ENCODE results near the gene SNED1.
A peak's percentile ranks its signal among the peaks of the same experiment; 100 is the strongest.

Gene SNED1

GRCh38 chr2:241007111-241007510, 8.7 kb downstream of the SNED1 start:
- no peak for DNase-seq

DNA sequence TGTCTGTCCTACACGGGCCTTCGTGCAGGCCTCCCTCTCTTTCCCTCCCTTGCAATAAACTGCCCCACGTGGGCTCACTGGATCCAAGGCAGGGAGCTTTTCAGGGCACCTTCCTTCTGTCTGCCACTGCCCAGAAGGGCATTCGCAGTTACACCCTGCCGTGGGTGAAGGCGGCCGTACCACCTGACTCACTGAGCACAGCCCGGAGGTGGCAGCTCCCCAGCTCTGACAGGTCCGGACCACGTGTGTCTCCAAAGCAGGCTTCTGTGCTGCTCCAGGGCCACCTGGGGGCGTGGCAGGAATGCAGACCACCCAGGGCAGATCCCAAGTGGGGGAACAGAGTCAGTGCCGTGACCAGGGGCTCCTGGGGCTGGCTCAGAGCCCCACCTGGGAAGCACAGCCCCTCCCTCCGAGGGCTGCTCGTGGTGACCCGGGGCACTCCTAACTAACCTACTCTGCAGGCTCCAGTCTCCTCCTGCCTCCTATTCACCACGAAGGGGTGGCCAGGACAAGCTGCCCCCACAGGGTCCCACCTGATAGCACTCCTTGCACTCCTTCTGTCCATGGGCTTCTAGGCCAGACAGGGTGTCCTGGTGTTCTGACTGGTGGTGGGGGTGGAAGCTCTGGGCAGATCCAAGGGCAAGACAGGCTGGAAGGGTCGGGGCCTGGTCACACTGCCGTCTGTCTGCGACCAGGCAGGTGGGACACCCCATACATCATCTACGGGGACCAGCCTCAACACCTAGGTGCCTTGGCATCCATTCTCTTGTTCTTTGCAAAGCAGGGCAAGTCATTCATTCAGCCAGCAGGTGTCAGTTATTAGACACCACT, 9.7 kb downstream of the SNED1 start:
- DNase-seq = no peak

- no peak for DNase-seq
These were observed 10.3 kb downstream of the SNED1 start for GRCh38 chr2:241008711-241009121.

DNA sequence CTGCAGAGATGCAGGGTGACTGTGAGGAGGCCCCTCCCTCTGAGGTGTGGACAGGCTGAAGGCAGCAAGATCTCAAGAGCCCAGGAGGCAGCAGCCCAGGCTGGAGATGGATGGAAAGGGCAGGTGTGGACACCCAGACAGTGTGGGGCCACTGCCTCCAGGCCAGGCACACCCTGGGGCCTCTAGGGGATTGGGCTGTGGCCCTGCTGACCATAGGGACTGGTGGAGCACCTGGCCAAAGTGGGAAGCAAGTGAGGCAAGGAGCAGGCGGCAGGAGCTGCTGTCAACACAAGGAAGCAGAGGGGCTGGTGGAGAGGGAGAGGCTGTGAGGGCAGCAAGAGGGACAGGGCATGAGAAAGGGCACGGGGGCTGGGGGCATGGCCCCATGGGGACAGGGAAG, 10.8 kb downstream of the SNED1 start:
- DNase-seq = no peak

DNA sequence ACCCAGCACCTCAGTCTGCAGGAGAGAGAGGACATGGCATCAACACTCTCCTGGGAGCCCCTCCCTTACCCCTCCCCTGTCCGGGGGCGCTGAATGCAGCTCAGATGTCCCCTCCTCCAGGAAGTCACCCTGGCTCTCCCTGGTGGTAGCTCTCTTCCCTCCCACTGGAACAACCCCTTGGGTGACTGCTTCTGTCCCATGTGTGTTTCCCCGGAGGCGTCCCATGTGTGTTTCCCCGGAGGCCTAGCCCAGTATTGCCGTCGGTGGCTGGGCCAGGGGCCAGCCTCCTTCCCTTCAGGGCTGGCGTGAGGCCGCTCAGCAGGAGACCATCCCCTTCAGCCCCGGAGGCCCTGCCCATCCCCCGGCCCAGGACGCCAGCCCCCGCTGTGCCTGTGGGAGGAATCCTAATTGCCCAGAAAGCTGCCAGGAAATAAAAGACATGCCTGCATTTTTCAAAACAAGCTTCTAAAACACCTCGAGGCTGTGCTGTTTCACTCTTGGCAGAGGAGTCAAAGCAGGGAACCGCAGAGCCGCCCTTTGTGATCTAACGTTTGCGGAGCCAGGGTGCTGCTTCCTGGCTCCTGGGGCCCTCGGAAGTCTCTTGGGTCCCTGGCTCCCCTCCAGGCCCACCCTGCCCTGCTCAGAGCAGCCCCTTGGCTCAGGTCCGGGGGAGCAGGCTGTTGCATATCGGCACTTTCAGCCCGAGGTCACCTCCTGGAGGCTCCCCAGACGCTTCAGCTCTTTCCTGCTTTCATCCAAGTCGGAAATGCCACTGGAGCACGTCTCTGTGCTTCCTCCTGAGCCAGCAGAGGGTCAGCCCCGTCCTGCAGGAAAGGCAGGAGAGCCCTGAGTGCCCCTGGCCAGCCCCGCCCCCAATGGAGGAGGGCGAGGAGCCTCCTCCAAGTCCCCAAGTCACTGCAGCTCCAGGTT, 11.4 kb downstream of the SNED1 start:
- DNase-seq = peak; percentile 31

GRCh38 chr2:241010531-241011295, 12.3 kb downstream of the SNED1 start:
- DNase-seq = no peak

DNA sequence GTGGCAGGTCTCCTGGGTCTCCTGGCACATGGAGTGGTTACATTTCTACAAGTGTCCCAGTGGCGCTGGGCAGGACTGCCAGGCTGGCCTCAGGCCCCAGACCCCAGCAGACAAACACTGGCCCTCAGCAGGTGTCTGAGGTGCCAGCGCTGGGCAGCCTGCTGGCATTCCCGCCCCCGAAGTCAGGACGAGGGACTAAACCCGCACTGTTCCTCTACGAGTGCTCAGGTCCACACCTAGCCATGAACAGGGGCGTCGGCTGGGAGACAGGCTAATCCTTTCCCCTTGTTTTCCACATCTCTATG, 12.8 kb downstream of the SNED1 start:
- DNase-seq = no peak

DNA sequence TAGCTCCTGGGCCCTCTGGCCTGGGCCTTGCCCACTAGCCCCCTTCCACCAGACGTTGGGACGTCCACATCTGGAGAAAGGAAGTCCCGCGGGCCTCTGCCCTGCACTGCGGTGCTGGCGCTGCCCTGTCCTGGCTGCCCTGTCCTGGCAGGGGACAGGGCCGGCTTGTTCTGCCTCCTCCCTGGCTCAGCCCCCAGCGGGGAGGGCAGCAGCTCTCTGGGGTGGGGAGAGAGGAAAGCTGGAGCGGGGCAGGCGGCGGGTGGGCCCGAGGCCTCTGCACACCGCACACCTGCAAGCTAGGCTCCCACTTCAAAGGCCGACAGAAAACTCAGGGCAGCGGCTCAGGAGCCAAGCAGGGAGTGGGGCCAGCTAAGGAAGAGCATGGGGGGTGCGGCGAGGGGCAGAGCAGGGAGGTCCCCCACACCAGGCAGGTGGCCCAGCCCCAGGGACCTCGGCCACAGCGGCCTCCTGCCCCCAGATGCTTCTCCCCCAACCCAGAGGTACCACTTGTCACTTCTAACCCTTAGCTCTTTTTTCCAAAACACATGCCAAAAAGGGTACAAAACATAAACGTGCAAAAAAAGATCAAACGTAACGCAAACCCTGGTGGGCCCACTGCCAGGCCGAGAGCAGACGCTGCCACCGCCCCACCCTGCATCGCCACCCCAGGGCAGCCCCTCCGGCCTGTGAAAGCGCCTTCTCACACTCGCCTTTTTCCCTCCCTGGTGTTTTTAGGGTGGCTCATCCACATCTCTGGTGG, 13.5 kb downstream of the SNED1 start:
- DNase-seq = no peak

GRCh38 chr2:241014224-241014623, 15.8 kb downstream of the SNED1 start:
- no peak for DNase-seq

DNA sequence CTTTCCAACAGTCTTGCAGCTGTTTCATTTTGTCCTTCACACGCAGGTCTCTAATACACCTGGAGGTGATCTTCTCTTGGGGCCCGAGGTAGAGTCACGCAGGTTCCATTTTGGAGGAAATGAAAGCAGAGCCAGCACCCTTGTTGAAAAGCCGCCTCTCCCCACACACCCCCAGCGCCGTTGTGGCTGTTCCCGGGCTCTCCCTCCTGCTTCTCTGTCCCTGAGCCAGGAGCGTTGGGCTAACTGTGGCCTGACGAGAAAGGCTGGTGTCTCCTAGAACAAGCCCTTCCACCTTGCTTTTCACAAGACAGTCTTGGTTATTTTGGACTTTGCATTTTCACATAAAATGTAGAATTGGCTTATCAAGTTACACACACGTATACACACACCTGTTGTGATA, 16.3 kb downstream of the SNED1 start:
- no peak for DNase-seq

DNA sequence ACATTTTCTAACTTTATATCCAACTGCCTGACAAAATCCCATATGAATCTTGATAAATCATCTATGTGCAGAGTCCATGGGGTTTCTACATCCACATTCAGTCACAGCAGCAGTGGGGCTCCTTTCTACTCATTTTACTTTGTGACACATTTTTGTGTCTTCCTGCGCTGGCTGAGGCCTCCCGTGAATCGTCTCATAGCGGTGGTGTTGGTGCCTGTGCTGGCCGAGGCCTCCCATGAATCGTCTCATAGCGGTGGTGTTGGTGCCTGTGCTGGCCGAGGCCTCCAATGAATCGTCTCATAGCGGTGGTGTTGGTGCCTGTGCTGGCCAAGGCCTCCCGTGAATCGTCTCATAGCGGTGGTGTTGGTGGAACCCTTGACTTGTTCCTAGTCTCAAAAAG, 17.0 kb downstream of the SNED1 start:
- DNase-seq = no peak

- DNase-seq = no peak
These were observed 19.0 kb downstream of the SNED1 start for GRCh38 chr2:241017228-241017940.

GRCh38 chr2:241018051-241018891, 19.9 kb downstream of the SNED1 start:
- no peak for DNase-seq

DNA sequence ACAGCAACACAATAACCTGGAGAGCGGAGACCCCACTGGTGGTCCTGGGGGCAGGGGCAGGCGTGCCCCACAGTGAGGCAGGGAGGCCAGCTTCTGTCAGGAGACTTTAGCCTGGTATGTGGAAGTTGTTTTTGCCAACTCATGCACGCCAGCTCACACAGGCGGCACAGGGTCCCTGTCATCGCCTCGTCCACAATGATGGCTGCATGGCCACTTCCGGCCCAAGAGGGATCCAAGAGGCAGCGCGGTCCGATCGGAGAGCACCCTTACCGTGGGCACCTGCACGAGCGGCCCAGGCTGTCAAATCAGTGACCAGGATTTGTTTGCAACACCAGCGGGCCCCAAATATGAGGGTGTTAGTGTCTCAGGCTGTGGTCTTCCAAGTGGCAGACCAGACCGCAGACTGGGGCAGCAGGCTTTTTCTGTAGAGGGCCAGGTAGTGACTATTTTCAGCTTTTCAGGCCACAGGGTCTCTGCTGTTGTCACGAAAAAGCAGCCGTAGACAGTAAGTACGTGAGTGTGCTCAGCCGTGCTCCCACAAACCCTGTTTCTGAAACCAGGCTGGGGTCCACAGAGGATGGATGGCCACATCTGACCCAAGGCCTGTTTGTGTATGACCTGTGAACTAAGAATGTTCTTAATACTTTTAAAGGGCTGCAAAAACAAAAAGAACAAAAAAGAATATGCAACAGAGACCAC, 21.2 kb downstream of the SNED1 start:
- DNase-seq = no peak

DNA sequence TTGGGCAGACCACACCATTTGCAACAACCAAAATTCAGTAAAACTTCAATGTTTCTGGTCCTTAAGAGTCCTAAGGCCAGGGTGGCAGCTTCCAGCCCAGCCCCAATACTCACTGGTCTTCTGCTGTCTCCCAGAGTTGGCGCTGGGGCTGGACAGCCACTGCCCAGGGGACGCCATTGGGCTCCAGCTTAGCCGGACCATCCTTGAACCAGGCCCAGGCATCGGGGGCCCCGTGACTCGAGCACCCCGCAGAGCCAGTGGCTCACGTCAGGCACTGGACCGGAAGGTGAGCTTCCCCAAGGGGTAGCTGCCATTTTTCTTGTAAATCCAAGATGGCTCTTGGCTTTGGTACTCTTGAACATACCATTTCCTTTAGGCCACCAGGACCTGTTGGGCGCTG, 21.8 kb downstream of the SNED1 start:
- DNase-seq = no peak

DNA sequence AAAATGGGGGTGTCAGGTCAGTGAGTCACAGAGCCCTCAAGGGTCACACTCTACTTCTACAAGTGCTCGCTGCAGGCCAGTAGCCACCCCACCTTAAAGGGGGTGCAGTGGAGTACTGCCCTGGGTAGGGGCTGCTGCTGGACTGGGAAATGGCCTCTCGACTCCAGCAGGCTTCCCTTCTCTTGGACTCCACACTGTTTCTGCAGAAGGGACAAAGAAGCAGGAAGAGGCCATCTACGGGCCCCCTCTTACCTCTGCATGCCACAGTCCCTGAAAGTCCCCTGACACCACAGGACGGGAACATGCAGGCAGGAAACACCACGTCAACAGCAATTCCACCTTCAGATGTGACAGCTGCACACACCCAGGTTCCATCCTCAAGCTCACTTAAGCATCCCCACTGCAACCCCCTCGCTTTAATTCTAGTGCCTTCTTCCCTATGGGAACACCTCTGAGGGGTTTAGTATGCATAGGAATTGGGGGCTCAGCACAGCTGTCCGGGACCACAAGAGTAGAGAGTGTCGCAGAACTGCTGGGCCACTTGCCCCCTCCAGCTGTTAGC, 22.3 kb downstream of the SNED1 start:
- no peak for DNase-seq

DNA sequence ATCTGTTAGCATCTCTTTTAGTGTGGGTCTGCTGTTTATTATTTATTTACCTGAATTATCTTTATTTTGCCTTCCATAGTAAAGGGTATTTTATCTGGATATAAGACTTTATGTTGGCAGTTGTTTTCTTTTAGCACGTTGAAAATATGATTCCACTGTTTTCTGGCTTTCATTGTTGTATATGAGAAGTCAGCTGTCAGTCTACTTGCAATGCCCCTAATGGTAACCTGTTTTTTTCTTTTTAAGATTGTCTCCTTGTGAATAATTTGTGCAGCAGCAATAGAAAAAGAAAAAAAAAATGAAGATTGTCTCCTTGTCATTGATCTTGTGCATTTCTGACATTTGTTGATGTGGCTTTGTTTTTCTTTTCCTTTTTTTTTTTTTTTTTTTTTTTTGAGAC, 27.2 kb downstream of the SNED1 start:
- DNase-seq = no peak

- DNase-seq = no peak
These were observed 31.3 kb downstream of the SNED1 start for GRCh38 chr2:241029599-241030332.

- no peak for DNase-seq
These were observed 31.9 kb downstream of the SNED1 start for GRCh38 chr2:241030333-241030680.
